ENCODE results near the gene ZNF343.

DNA sequence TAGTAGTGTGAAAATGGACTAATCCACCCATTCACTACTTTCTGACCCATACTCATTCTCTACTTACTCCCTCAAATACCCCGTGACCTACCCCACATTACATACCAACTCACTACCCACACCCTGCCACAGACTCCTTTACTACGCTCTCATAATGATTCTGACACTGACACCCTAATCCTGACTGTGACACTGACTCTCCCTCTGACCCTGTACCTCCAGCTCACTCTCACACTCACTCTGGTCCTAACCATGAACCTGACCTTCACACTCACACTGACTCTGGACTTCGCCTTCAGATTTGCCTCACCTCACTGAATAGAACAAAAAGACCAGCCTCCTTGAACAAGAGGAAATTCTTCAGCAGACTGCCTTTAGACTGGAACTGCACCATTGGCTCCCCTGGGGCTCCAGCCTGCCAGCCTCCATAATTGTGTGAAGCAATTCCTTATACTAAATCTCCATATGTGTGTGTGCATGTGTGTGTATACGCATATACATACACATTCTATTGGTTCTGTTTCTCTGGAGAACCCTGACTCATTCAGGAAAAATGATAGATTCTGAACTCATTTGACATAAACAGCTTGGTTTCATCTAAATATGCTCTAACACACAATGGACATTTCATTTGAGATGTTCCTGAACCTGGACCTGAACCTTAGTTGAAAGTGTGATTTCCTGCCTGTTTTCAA, 10.5 kb upstream of the ZNF343 start:
- TF ChIP-seq POLR2A (IDR thresholded peaks at IDR 0.05) (no peak), EP300 (IDR thresholded peaks at IDR 0.05) (no peak), POLR2AphosphoS5 (IDR thresholded peaks at IDR 0.05) (no peak)
- TF ChIP-seq, protein P1, sequence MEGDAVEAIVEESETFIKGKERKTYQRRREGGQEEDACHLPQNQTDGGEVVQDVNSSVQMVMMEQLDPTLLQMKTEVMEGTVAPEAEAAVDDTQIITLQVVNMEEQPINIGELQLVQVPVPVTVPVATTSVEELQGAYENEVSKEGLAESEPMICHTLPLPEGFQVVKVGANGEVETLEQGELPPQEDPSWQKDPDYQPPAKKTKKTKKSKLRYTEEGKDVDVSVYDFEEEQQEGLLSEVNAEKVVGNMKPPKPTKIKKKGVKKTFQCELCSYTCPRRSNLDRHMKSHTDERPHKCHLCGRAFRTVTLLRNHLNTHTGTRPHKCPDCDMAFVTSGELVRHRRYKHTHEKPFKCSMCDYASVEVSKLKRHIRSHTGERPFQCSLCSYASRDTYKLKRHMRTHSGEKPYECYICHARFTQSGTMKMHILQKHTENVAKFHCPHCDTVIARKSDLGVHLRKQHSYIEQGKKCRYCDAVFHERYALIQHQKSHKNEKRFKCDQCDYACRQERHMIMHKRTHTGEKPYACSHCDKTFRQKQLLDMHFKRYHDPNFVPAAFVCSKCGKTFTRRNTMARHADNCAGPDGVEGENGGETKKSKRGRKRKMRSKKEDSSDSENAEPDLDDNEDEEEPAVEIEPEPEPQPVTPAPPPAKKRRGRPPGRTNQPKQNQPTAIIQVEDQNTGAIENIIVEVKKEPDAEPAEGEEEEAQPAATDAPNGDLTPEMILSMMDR (IDR thresholded peaks at IDR 0.05) = no peak
